Natural killer cell (primary cell): ENCODE data around the gene CADM1. TPM values are rescaled to one million over a fixed set of nuclear protein-coding genes. Genes with fewer than 3 reads are reported as not detected.

Source experiments
- ATAC-seq, 3 donors: fragments of 150-1000 bp in 2 of 3; fragments of 200-7000 bp in 1 of 3; cut with Tn5 transposase; 1 replicate in 1 of 3; 2 replicates in 2 of 3; pipeline ENCODE4 v1.10.0; 2021; ENCODE audit warnings: mild to moderate bottlenecking in 2 of 3, moderate library complexity in 2 of 3
- DNase-seq, 2 donors: peaks; one replicate each; pipeline versions ENCODE4 v3.0.0 to v3.0.0-alpha.2; 2013 to 2021; ENCODE audit warnings: mixed read lengths in 1 of 2
- H3K27ac ChIP-seq: one replicate; pipeline ENCODE4 v1.5.1; 2013; ENCODE audit warnings: mild to moderate bottlenecking, low read length
- H3K27me3 ChIP-seq: one replicate; pipeline ENCODE4 v1.6.1; 2013; ENCODE audit warnings: low read length; ENCODE audit not compliant: control insufficient read depth, insufficient read depth
- H3K36me3 ChIP-seq: one replicate; pipeline ENCODE4 v1.6.1; 2013; ENCODE audit warnings: low read length; ENCODE audit not compliant: control insufficient read depth, insufficient read depth
- H3K4me1 ChIP-seq: one replicate; pipeline ENCODE4 v1.6.1; 2013; ENCODE audit warnings: low read length; ENCODE audit not compliant: control insufficient read depth, insufficient read depth
- H3K4me3 ChIP-seq: one replicate; pipeline ENCODE4 v1.5.1; 2013; ENCODE audit warnings: low read length
- H3K9me3 ChIP-seq: one replicate; pipeline ENCODE4 v1.6.1; 2013; ENCODE audit warnings: low read length; ENCODE audit not compliant: control insufficient read depth, insufficient read depth
- H3K27ac Mint-ChIP-seq, 2 donors: one replicate each; pipeline ENCODE4 v1.8.0; 2022; ENCODE audit warnings: mild to moderate bottlenecking in 2 of 2, mixed read lengths in 2 of 2, moderate library complexity in 1 of 2
- H3K27me3 Mint-ChIP-seq, 2 donors: one replicate each; pipeline ENCODE4 v1.8.0; 2022; ENCODE audit warnings: low read depth in 2 of 2, mixed read lengths in 2 of 2
- H3K36me3 Mint-ChIP-seq: one replicate; pipeline ENCODE4 v1.8.0; 2022; ENCODE audit warnings: mixed read lengths
- H3K4me1 Mint-ChIP-seq, 2 donors: one replicate each; pipeline ENCODE4 v1.8.0; 2022; ENCODE audit warnings: mixed read lengths in 2 of 2
- H3K4me3 Mint-ChIP-seq: one replicate; pipeline ENCODE4 v1.8.0; 2022; ENCODE audit warnings: mild to moderate bottlenecking, moderate library complexity, mixed read lengths
- H3K9me3 Mint-ChIP-seq, 2 donors: one replicate each; pipeline ENCODE4 v1.8.0; 2022; ENCODE audit warnings: mixed read lengths in 2 of 2
- WGBS: methylation state at CpG from one replicate; pipeline ENCODE4 v1.1.7; 2013; ENCODE audit warnings: missing lambda C conversion rate; ENCODE audit not compliant: insufficient coverage; 5-methylcytosine and 5-hydroxymethylcytosine counted together
- intact Hi-C: fragments of 100-400 bp; cut with micrococcal nuclease; formaldehyde crosslinking; loops from one replicate; pipeline ENCODE4 v1.14.2; 2022
- total RNA-seq, 4 donors: library from RNA; stranded (reverse); fragments of 120-200 nt in 1 of 4; gene quantifications; one replicate each; pipeline versions ENCODE4 v1.2.3 to v1.2.4, GENCODE V29; 2013 to 2022
- TF ChIP-seq, protein P1 (sequence below): fragments of 200-600 bp; IDR thresholded peaks from one replicate; pipeline ENCODE4 v1.8.0; 2022; ENCODE audit warnings: antibody characterized with exemption

The CADM1 gene
- total RNA-seq, 3 donors from 2014 or later (not counting 1 experiment from before 2014, with no cell fraction given), result 3.2 to 4.2 (median 3.9) TPM

- intact Hi-C loops, result no loop called here
- no peaks in the 10 kb centered on the region for H3K36me3 ChIP-seq
- Mint-ChIP-seq H3K36me3 (no peaks in the 10 kb centered on the region), H3K9me3 (no peaks in the 10 kb centered on the region), H3K4me1 (no peaks in the 10 kb centered on the region), H3K27me3 (no peaks in the 10 kb centered on the region), H3K27ac (no peak overlapping the region), H3K4me3 (no peak overlapping the region)
- no peak overlapping the region for H3K27ac ChIP-seq
- TF ChIP-seq, protein P1, sequence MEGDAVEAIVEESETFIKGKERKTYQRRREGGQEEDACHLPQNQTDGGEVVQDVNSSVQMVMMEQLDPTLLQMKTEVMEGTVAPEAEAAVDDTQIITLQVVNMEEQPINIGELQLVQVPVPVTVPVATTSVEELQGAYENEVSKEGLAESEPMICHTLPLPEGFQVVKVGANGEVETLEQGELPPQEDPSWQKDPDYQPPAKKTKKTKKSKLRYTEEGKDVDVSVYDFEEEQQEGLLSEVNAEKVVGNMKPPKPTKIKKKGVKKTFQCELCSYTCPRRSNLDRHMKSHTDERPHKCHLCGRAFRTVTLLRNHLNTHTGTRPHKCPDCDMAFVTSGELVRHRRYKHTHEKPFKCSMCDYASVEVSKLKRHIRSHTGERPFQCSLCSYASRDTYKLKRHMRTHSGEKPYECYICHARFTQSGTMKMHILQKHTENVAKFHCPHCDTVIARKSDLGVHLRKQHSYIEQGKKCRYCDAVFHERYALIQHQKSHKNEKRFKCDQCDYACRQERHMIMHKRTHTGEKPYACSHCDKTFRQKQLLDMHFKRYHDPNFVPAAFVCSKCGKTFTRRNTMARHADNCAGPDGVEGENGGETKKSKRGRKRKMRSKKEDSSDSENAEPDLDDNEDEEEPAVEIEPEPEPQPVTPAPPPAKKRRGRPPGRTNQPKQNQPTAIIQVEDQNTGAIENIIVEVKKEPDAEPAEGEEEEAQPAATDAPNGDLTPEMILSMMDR, result no peak
- 84% methylated on average over 9 of the region's 9 CpGs for WGBS
- ATAC-seq, result no peak
- H3K27me3 ChIP-seq, result no peaks in the 10 kb centered on the region
- H3K4me3 ChIP-seq, result no peak overlapping the region
- no peaks in the 10 kb centered on the region for H3K4me1 ChIP-seq
- DNase-seq, result no peak
- no peaks in the 10 kb centered on the region for H3K9me3 ChIP-seq
These were observed 349.9 kb downstream of the CADM1 start for GRCh38 chr11:115154355-115154736.

- H3K36me3 ChIP-seq, result no peaks in the 10 kb centered on the region
These were observed 350.4 kb downstream of the CADM1 start for GRCh38 chr11:115153731-115154354.

DNA sequence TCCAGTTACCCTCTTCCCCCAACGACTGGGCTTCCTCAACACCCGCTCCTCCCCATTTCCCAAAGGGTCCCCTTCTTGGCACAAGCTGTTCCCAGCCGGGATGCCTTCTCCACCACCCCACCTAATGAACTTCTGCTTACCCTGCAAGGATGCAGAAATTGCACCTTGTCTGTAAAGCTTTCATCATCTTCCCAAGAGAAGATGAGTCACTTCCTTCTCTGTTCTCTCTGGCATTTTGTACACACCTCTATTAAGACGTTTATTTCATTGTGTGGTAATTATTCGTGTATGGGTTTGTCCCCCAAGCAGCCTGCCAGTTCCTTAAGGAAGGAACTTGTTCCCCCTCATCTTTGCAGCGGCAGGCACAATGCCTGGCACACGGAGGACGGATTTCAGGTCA lies 351.1 kb downstream of the CADM1 start:
- H3K27ac Mint-ChIP-seq, result no peak overlapping the region
- H3K27me3 ChIP-seq, result no peaks in the 10 kb centered on the region
- TF ChIP-seq, protein P1, result no peak
- 84% methylated on average over 8 of the region's 8 CpGs for WGBS
- H3K9me3 Mint-ChIP-seq, result peaks cover 0 to 2% of the 10 kb centered on the region in 2 donors
- H3K4me1 ChIP-seq, result peaks cover under 1% of the 10 kb centered on the region
- no peaks in the 10 kb centered on the region for H3K36me3 Mint-ChIP-seq
- no peaks in the 10 kb centered on the region for H3K27me3 Mint-ChIP-seq
- H3K4me1 Mint-ChIP-seq, result no peaks in the 10 kb centered on the region
- intact Hi-C loops, result no loop called here
- no peak overlapping the region for H3K4me3 Mint-ChIP-seq
- H3K4me3 ChIP-seq, result no peak overlapping the region
- no peaks in the 10 kb centered on the region for H3K9me3 ChIP-seq
- no peak for ATAC-seq
- H3K36me3 ChIP-seq, result no peaks in the 10 kb centered on the region
- DNase-seq, result no peak
- no peak overlapping the region for H3K27ac ChIP-seq

More at GRCh38 chr11:115153731-115154354, 350.4 kb downstream of the CADM1 start:
- intact Hi-C loops, result no loop called here
- TF ChIP-seq, protein P1, result no peak
- no peaks in the 10 kb centered on the region for H3K9me3 ChIP-seq
- ATAC-seq (no peak), DNase-seq (no peak)
- no peaks in the 10 kb centered on the region for H3K4me1 Mint-ChIP-seq
- no peaks in the 10 kb centered on the region for H3K36me3 Mint-ChIP-seq
- no peak overlapping the region for H3K27ac ChIP-seq
- H3K4me3 Mint-ChIP-seq, result no peak overlapping the region
- H3K4me3 ChIP-seq, result no peak overlapping the region
- H3K27me3 ChIP-seq, result no peaks in the 10 kb centered on the region
- no peaks in the 10 kb centered on the region for H3K4me1 ChIP-seq
- no peaks in the 10 kb centered on the region for H3K27me3 Mint-ChIP-seq
- WGBS, result 94% methylated on average over 38 of the region's 39 CpGs
- no peak overlapping the region for H3K27ac Mint-ChIP-seq
- H3K9me3 Mint-ChIP-seq, result no peaks in the 10 kb centered on the region

DNA sequence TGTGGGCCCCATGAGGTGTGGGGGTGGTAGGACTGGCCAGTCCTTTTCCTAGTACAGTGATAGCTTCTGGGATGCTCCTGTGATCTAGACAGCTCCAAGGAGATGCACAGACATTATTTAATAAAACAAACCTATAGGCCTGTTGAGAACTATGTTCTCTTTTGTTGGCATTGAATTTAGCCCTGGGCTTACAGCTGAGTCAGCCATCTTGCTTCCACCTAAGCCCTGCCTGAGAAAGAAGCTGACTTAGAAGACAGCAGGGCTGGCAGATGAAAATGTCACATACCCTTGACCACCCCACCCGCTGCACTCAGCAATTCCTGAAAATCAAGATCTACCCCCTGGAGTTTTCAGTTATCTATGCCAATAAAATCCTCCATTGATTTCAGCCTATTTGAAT lies 353.2 kb downstream of the CADM1 start:
- H3K27ac Mint-ChIP-seq, result no peak overlapping the region
- Histone ChIP-seq H3K27ac (no peak overlapping the region), H3K4me3 (no peak overlapping the region), H3K9me3 (no peaks in the 10 kb centered on the region), H3K27me3 (no peaks in the 10 kb centered on the region), H3K36me3 (no peaks in the 10 kb centered on the region), H3K4me1 (peaks cover 5% of the 10 kb centered on the region)
- ATAC-seq, result no peak
- intact Hi-C loops, result no loop called here
- TF ChIP-seq, protein P1, result no peak
- H3K9me3 Mint-ChIP-seq, result peaks cover 7 to 9% of the 10 kb centered on the region in 2 donors
- 90% methylated on average over 1 of the region's 1 CpG for WGBS
- no peaks in the 10 kb centered on the region for H3K36me3 Mint-ChIP-seq
- DNase-seq, result no peak
- peaks cover 0 to 9% of the 10 kb centered on the region in 2 donors for H3K4me1 Mint-ChIP-seq
- H3K4me3 Mint-ChIP-seq, result no peak overlapping the region
- peaks cover 0 to 3% of the 10 kb centered on the region in 2 donors for H3K27me3 Mint-ChIP-seq
